NB4 (cell line): ENCODE data around the gene KLF7.

Source experiments
- CTCF ChIP-seq: IDR thresholded peaks from one replicate; pipeline ENCODE4 v1.5.1; 2012; ENCODE audit warnings: low read depth, low read length
- MAX ChIP-seq: IDR thresholded peaks from 2 replicates; pipeline ENCODE4 v1.6.1; 2011; ENCODE audit warnings: low read depth, low read length
- POLR2A ChIP-seq: IDR thresholded peaks from 2 replicates; pipeline ENCODE4 v1.6.1; 2011; ENCODE audit warnings: mild to moderate bottlenecking; ENCODE audit not compliant: insufficient read length; ENCODE audit errors: extremely low read depth

- no peak for TF ChIP-seq MAX
- TF ChIP-seq CTCF = no peak
- TF ChIP-seq POLR2A = no peak
These were observed 28.0 kb downstream of the KLF7 start for GRCh38 chr2:207137596-207138337.
